ENCODE results near the gene TYW3. TPM values are rescaled to one million over a fixed set of nuclear protein-coding genes. Genes with fewer than 3 reads are reported as not detected.
"Not testable (repeated sequence)": the region's sequence is repeated elsewhere in the genome, so short reads cannot be mapped to it uniquely, and the experiment has no call there.

The TYW3 gene
- total RNA-seq, 4 donors from 2014 or later: 0.80 to 11.2 (median 8.3) TPM

- 88 to 93% methylated on average over 4 of the region's 4 CpGs for WGBS, 2 donors (ENCODE audit: low coverage in 1 of 2)
- TF ChIP-seq POLR2AphosphoS5 (IDR thresholded peaks at IDR 0.05): no peak
- no peak for TF ChIP-seq EP300 (IDR thresholded peaks at IDR 0.05; ENCODE audit: low read depth)
- TF ChIP-seq CTCF (IDR thresholded peaks at IDR 0.05): no peak
- no peak for TF ChIP-seq POLR2A (IDR thresholded peaks at IDR 0.05)
- DNase-seq: no peak
- intact Hi-C loops (cut with DNase I; ENCODE audit: low total_unique reads): no loop called here
- Histone ChIP-seq H3K4me1 (peaks cover 7 to 15% (median 10%) of the 10 kb centered on the region in 4 donors), H3K36me3 (peaks cover 0 to 31% (median 10%) of the 10 kb centered on the region in 4 donors), H3K27ac (no peak overlapping the region), H3K9me3 (no peaks in the 10 kb centered on the region), H3K4me3 (no peak overlapping the region), H3K27me3 (no peaks in the 10 kb centered on the region)
- in situ Hi-C loops (cut with MboI; ENCODE audit: low pct_ligation_motif_present in 1 of 4, low pct_unique_long_range_greater_than_20kb in 1 of 4, low sequenced_read_pairs in 3 of 4): no loop called here
Observed at GRCh38 chr1:74737333-74737732, 4.4 kb downstream of the TYW3 start.

- H3K9me3 ChIP-seq; intact Hi-C loops (cut with DNase I; ENCODE audit: low total_unique reads): not testable (repeated sequence)
- H3K36me3 ChIP-seq: peaks cover 0 to 37% (median 18%) of the 10 kb centered on the region in 4 donors
Observed at GRCh38 chr1:74740307-74740980, 7.5 kb downstream of the TYW3 start.

GRCh38 chr1:74745247-74745646 lies 12.3 kb downstream of the TYW3 start:
- H3K4me1 ChIP-seq; H3K27me3 ChIP-seq; H3K4me3 ChIP-seq; H3K9me3 ChIP-seq; in situ Hi-C loops (cut with MboI; ENCODE audit: low pct_ligation_motif_present in 1 of 4, low pct_unique_long_range_greater_than_20kb in 1 of 4, low sequenced_read_pairs in 3 of 4); H3K27ac ChIP-seq; DNase-seq; intact Hi-C loops (cut with DNase I; ENCODE audit: low total_unique reads): not testable (repeated sequence)
- 90 to 94% methylated on average over 3 to 6 of the region's 6 CpGs for WGBS, 2 donors (ENCODE audit: low coverage in 1 of 2)
- H3K36me3 ChIP-seq: peaks cover 0 to 35% (median 15%) of the 10 kb centered on the region in 4 donors

More at GRCh38 chr1:74740307-74740980, 7.5 kb downstream of the TYW3 start:
- WGBS, 2 donors (ENCODE audit: low coverage in 1 of 2): 83 to 90% methylated on average over 7 to 13 of the region's 13 CpGs
- H3K27ac ChIP-seq; H3K4me1 ChIP-seq; H3K4me3 ChIP-seq; DNase-seq; in situ Hi-C loops (cut with MboI; ENCODE audit: low pct_ligation_motif_present in 1 of 4, low pct_unique_long_range_greater_than_20kb in 1 of 4, low sequenced_read_pairs in 3 of 4); H3K27me3 ChIP-seq: not testable (repeated sequence)

GRCh38 chr1:74748960-74749359 lies 16.0 kb downstream of the TYW3 start:
- no peaks in the 10 kb centered on the region for H3K27me3 ChIP-seq
- in situ Hi-C loops (cut with MboI; ENCODE audit: low pct_ligation_motif_present in 1 of 4, low pct_unique_long_range_greater_than_20kb in 1 of 4, low sequenced_read_pairs in 3 of 4) (no loop called here), intact Hi-C loops (cut with DNase I; ENCODE audit: low total_unique reads) (no loop called here)
- no peak overlapping the region for H3K4me3 ChIP-seq
- no peak for DNase-seq
- H3K9me3 ChIP-seq: peaks cover 0 to 4% of the 10 kb centered on the region in 2 donors
- no peaks in the 10 kb centered on the region for H3K4me1 ChIP-seq
- no peak overlapping the region for H3K27ac ChIP-seq
- no peak for TF ChIP-seq CTCF (IDR thresholded peaks at IDR 0.05)
- no peak for TF ChIP-seq EP300 (IDR thresholded peaks at IDR 0.05; ENCODE audit: low read depth)
- no peak for TF ChIP-seq POLR2A (IDR thresholded peaks at IDR 0.05)
- no peak for TF ChIP-seq POLR2AphosphoS5 (IDR thresholded peaks at IDR 0.05)
- H3K36me3 ChIP-seq: peaks cover 0 to 60% (median 15%) of the 10 kb centered on the region in 4 donors
- 100% methylated on average over 1 of the region's 1 CpG for WGBS, 2 donors (ENCODE audit: low coverage in 1 of 2)

GRCh38 chr1:74753104-74753503 lies 20.2 kb downstream of the TYW3 start:
- no peak for TF ChIP-seq CTCF (IDR thresholded peaks at IDR 0.05)
- Histone ChIP-seq H3K27me3 (no peaks in the 10 kb centered on the region), H3K4me3 (no peak overlapping the region), H3K9me3 (no peaks in the 10 kb centered on the region), H3K36me3 (peaks cover 0 to 80% (median 17%) of the 10 kb centered on the region in 4 donors), H3K4me1 (no peaks in the 10 kb centered on the region), H3K27ac (no peak overlapping the region)
- DNase-seq: no peak
- in situ Hi-C loops (cut with MboI; ENCODE audit: low pct_ligation_motif_present in 1 of 4, low pct_unique_long_range_greater_than_20kb in 1 of 4, low sequenced_read_pairs in 3 of 4) (no loop called here), intact Hi-C loops (cut with DNase I; ENCODE audit: low total_unique reads) (no loop called here)
- 86 to 89% methylated on average over 2 of the region's 2 CpGs for WGBS, 2 donors (ENCODE audit: low coverage in 1 of 2)
